Fibroblast of skin of right biceps (primary cell): Measurements from ENCODE around the gene MEN1.

ENCODE experiments used
- DNase-seq: peaks from one replicate; pipeline ENCODE4 v3.0.0-alpha.2; 2013

Gene MEN1

DNA sequence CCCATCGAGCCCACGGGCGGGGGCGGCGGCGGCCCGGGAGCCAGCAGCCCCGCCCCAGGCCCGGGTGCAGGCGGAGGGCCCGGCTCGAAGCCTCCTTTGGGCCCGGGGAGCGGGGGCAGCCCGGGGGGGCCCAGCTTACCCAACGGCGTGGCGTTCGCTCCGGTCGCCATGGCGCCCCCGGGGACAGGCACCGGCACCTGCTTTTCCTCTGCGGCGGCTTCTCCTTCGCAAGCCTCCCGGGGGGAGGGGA lies 32.2 kb downstream of the MEN1 start:
- no peak for DNase-seq

DNA sequence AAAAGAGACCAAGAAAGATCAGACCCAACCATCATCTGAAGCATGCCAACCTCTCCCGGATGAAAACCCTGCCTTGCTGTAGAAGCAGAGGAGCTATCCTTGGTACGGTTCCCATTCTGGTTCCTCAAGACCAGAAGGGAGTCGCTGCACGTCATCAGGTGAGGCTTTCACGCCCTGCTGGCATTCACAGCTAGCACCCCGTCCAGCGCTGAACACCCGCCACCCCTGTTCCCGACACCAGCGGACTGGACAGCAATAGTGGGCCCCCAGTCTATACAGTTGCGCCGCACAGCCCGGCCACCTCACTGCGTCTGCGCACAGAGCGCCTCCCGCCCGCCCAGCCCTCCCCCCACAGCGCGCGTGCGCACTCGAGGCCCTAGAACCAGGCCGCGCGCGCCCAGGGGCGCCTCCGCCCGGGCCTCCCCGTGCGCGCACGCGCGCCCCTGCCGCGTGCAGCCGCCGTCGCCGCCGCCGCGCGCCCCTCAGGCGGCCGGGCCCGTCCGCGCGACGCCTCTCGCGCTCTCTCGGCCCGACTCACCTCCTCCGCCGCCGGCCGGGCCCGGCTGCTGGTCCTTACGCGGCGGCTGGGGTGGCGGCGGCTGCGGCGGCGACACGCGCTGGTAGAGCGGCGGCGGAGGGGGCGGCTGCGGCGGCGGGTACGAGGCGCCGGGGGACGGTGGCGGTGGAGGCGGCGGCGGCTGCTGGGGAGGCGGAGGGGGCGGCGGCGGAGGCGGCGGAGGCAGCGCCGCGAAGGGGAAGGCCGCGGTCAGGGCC lies 32.7 kb downstream of the MEN1 start:
- DNase-seq, result peak; percentile 86

DNA sequence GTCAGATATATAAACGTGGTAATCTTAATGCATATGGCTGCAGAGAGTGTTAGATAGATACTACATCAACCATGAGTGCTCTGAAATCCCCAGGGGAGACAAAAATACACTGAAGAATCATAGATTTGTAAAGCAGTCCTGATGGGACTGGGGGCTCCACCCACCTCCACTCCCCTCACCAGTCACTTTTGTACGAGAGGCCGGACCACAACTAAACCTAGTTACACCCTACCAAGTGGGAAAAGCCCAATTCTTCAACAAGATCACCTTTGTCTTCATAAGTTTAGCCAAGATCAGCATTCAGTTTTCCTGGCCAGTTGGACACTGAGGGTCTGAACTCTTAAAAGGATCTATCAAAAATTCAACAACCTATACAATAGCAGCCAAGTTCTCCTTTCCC lies 33.5 kb downstream of the MEN1 start:
- no peak for DNase-seq

DNA sequence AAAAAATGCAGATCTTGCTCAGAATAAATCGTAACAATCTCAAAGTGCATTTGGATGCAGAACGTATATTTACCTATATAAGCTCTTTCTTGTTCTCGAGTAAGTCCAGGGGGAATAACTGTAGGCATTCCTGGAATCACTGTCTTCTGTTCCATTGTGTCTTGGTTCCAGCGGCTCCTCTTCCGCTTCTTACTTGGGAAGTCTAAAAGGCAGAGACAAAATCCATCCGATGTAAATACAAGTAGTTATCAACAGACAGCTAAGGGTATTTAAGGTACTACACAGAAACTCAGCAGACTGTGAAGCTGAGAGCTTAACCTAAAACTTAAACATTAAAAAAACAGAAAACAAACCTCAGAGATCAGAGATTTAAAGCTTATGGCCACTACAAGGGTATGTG lies 33.9 kb downstream of the MEN1 start:
- no peak for DNase-seq

DNA sequence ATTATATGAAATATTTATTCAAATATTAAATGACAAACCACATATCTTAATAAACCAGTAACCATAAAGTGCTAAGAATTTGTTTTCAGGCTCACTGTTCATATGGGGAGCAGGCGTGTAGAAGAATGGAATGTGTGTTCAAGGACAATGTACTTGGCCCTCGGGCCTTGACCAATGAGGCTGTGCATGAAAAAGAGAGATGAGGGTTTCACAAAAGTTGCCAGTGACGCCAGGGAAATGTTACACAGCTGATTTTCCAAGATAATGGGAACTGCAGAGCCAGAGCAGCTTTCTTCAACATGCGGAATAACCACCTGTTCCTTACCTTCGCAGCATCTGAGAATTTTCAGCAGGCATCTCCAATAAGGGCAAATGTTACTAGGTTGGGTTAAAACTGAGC lies 36.2 kb downstream of the MEN1 start:
- no peak for DNase-seq

DNA sequence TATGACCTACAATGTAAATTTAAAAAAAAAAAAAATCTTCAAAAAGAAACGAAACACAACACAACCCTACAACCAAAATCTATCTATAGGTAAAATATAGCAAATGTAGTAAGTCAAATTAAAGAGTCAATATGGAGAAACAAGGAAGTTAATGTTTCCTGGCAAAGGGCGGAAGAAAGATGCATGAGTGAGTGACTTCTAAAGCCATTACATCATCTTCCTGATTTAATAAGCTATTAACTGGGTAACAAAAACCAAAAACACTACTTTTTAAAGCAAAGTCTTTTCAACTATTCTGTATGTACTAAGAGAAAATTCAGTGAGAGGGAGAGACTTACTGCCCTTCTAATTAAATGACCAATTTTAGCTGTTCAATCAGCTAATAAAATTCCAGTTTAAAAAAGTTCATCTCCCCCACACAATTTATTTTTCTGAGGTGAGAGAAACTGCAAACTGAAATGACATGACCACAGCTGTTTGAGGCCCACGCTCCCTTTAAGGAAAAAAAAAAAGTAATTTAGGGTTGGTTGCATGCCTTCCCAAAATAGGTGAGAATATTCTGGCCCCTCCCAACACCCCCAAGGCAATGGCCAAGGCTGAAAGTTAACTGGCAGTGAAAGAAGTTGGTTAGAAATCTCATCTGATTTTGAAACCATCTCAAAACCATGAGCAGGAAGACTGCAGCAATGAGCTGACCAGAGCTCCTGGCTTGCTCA lies 37.9 kb downstream of the MEN1 start:
- DNase-seq, result no peak

DNA sequence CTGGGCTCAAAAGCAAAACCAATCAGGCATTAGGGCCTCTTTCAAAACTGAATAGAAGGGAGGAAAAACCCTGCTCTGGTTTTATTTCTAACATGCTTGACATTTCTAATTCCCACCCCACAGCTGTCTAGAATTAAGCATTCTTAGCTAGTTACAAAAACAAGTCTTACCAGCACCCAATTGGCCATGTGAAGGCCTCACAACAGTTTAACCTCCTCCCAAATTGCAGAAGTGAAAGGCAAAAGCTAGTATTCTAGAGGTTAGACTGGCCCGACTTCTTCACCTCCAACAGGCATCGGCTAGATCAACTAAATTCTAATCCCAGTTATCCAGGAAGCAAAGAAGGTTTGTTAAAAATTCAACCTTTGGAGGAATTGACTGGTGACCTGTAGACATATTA lies 38.5 kb downstream of the MEN1 start:
- no peak for DNase-seq

DNA sequence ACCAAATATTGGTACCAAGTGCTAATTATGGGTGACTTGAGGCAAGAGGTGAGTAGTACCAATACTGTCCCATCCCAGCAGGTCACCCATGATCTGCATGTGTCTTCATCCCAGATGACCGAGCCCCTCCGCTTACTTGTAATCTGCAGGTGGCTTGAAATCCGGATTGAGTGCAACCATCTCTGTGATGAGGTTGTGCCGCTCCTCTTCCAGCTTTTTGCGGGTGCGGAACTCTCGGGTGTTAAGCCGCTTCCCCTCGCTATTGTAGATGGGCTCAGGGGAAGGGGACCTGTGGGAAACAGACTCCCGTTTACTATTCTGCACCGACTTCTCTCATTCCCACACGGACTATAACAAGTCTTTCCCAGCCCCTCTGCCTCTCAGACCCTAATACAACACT lies 40.2 kb downstream of the MEN1 start:
- no peak for DNase-seq

DNA sequence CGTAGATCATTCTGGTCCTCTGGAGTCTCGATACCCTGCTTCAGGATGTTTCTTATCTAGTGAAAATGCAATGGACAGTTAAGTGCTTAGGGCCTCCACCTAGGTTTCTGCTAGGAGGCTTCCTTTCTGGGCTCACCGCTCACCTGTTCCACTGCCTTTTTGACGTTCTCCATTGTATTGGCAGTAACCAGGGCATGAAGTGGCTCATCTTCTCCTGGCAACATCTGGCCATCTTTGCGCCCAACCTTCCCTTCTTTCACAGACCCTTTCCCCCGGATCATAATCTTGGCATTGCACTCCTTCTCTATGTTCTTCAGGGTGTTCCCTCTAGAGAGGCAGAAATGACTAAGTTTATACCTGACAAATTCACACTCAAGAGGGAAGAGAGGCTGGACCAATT lies 41.1 kb downstream of the MEN1 start:
- no peak for DNase-seq

DNA sequence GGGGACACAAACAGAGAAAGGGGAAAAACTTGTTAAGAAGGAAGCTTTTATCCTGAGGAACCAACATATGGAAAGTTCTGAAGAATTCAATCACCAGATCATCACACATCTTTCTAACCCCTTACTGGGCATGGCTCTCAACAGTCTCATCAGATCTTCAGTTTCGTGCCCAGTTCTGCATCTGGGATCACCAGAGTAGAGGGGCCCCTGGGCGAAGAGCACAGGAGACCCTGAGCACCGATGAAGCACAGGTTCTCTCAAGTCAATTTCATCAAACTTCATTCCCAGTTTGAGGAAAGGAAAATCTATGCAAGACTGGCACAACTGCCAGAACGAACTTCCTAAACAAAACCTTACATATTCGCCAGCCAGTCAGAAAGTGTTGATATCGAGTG lies 42.1 kb downstream of the MEN1 start:
- DNase-seq, result no peak

DNA sequence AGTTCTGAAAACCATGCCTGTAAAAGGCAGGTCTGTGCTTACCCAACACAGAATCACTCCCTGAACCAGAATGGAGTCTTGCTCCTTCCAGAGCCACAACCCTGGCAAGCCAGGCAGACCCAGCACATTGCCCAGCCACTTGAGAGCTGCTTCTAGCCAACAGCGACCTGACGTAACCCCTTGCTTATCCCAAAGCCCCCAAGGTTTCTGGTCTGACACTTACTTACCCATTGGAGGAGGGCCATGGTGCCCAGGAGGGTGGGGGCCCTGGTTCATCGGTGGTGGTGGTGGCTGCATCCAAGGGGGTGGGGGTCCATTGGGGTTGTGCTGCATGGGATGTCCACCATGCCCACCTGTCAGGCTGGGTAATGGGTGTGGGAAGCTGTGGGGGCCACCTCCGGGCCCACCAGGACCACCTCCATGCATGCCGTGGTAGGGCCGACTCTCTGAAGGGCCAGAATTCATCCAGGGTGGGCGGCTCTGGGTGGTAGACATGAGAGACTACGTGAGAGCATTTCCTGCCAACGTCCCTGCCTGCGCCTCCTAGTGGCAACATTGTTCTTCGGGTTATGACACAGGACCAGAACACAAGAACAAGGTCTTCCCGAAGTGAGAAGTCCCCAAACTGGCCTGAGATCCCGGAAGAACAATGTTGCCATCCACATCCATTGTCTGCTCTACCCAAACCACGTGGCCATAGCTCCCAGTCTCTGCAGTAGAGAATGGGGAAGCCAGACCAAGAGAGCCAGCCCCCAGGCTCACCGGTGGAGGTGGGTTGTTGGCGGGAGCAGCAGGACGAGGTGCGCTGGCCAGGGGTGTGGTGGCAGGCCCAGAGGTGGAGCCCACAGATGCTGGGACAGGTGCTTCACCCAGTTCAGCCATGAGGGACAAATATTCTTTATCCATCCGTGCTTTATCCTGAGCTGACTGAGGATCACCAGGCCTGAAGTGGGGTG lies 42.7 kb downstream of the MEN1 start:
- DNase-seq, result peak; percentile 66

DNA sequence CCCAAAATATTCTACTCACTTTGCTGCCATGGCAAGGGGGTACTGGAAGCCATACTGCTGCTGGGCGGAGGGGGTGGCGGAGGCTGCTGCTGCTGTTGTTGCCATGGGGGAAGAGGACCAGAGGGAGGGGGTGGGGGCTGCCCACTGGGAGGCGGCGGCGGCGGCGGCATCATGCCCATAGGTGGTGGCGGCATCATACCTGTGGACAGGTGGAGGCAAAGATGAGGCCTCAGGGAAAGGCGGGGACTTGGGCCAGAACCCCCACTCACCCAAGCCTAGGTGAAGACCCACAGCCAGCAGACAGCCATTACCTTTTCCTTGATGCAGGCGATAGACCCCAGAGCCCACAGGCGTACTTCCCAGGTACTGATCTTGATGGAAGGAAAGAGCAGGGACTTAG lies 43.5 kb downstream of the MEN1 start:
- DNase-seq, result no peak

DNA sequence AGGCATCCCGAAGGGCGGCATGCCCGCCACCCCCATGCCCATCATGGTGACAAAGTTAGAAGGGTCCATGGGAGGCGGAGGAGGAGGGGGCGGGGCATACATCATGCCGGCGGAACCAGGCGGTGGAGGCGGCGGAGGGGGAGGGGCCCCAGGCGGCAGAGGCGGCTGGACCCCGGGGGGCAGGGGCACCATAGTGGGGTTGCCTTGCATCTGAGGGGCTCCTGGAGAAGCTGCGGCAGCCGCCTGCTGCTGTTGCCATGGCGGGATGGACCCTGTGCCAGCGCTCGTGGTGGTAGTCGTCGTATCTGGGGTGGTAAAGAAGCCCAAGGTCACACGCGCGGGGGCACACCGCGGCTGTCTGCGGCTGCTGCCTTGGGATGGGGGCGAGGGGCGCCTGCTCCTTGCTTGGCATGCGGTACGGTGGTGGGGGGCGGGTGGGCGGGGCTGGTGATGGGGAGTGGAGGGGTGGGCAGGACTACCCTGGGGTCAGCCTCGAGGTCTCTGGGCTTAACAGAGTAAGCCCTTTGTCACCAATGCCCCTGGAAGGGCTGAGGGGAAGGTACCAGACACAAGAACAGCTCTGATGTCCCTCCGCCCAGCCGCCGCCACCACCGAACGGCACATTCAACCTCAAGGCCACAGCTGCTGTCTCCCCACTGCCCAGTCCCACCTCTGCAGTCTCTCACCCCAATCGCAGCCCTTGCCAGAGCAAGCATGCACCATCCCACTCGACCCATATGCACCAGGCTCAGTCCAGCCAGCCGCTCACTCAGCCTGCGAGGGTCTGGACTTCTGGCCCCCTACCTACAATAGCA lies 44.3 kb downstream of the MEN1 start:
- no peak for DNase-seq

DNA sequence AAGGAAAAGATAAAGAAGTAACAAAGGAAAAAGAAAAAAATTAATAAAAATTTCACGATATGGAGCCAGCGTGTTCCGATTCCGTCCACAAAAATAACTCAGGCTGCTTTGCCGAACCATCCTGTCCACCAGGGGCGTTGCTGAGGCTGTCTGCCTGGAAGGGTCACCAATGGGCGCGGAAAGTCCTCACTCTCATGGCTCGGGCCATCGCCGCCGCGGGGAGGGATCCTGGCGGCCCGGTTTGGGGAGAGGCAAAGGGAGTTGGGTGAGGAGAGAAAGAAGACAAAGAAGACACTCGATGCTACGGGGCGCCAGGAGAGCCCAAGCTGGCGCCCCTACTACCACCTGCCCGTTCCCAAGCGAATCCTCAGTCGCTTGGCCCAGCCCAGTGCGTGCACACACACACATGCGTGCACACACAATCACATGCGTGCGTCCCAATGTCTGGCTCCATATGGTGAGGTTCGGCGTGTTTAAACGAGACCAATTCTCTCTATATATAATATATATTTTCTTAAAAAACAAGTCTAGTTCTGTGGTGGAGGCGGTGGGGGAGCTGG lies 45.0 kb downstream of the MEN1 start:
- no peak for DNase-seq

DNA sequence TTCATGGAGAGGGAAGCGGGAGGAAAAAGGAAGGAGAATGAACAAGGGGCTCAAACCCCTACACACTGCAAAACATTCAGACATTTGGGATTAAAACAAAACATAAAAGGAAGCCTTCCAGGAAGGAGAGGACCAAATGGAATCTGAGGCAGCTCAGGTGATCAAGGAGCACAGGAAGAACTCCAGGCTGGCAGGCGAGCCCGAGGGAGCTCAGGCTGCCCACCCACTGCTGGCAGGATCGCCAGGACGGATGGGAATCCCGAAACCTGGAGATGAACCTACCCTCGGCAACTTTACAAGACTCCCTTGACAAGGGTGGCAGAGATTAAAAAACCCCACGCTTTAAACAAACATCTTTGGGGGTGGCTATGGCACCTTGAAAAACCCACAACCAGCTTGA lies 45.6 kb downstream of the MEN1 start:
- DNase-seq, result no peak

DNA sequence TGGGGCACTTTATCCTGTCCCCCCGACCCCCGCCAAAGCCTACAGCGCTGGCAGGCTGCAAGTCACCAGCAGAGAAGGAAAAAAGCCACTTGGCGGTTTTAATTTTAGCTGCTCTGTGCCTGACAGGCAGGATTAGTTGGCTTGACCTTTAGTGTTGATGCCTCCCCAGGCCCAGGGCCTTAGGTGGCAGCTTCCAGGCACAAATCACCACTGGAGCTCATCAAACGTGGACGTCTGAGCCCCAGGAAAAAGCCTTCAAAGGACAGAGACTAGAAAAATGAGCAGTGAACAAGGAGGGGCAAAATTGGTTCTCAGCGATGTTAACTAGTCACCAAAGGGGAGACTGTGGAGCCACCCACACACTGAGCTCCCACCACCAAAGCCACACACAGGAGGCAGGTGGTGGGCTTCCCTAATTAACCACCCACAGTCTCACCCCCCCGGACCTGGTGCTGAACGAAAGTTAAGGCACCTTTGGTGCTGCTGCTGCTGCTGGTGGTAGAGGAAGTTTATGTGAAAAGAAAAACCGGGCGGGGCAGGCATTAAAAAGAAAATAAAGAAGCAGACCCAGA lies 46.2 kb downstream of the MEN1 start:
- DNase-seq, result no peak

DNA sequence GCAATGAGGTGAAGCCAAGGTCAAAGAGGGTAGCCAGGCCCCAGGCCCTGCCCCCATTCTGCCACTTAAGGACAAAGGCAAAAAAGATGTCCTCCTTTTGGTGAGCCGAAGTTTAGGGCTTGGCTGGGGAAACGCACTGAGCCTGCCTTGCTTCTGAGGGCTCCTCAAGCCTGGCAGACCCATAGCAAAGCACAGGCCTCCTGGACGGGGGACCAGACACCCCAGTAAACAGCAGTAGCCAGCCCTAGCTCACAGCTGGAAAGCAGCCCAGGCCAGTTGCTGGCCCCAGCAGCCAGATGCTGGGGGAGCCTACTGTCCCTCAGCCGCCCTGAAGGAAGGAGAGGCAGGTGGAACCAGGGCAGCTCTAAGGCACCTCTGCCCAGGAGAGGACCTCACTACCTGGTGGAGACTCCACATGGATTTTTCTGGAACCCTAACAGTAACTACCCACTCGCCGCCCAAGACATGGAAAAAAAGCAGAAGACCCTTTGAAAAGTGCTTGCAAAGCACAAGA lies 46.8 kb downstream of the MEN1 start:
- DNase-seq, result no peak

DNA sequence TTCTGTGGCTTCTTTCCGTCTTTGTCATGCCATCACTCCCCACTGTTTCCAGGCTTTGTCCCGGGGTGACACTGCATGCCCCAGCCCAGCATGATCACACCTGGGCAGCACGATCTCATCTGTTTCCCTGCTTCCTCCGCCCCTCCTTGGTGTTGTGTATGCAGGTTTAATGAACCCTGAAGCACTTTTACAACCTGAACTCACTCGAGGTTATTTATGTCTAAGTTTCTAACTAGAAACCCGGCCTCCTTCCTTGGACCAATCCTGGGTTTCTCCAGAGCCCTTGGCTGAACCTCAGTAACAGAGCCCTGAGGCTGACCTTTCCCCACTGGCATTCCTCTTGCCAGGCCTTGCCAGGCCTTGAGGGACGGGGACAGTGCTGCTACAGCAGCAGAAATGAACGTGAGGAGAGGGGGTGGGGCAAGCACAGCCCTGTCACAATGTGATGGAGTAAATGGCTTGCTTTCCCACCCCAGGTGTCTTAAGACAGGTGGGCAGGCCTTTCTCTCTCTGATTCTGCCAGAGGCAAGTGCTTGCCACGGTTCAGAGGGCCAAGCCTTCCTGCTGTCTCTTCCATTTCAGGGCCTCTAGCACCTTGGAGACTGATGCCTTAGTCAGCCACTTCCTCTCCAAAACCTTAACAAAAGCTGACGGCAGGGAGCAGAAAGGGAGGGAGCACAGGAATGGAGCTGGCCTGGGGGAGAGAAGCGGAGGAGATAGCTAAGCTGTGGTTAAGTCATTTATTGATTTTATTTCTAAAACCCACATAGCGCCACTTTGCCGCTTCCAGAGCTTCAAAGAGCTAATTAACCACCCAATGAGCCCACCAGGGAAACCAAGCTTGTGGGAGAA lies 47.5 kb downstream of the MEN1 start:
- DNase-seq, result peak; percentile 75

DNA sequence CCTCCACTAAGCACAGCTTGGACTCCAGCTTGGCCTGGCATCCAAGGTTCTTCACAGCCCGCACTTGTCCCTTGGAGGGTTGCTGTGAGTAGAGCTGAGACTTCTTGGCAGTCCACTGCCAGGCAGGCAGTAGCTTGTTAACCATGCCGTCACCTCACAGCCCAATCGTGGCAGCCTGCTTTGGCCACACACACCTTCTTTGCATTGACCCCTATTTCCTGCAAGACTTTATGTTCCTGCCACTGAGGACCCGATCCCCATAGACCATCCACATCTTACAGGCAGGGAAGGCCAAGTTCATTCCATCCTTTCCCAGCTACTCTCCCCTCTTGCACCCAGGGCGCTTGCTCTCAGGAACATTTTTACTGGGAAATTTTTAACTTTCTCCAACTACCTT lies 48.1 kb downstream of the MEN1 start:
- no peak for DNase-seq

DNA sequence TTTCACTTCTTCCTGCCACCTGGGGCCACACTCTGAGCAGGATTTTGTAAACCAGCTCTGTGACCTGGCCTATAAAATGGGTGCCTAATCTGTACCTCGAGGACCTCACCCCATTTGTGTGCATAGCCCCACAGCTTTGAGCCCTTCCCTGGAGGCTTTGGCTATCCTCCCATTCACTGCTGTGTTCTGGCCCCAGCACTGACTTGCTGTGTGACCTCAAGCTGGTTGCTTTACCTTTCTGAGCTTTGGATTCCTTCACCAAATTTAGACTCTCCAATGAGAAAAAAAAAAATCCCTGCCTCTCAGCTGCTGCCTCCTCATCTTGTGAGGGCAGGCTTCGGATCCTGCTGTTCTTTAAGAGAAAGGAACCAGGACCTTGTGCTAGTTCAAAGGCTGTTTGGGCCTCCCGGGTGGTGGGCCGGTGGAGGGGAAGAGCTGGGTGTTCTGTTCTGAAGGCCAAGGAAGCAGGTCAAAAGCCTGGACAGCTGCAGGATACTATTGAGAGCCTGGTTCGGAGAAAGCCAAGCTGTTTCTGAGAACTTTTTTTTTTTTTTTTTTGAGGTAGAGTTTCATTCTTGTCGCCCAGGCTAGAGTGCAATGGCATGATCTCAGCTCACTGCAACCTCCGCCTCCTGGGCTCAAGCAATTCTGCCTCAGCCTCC lies 49.5 kb downstream of the MEN1 start:
- DNase-seq, result no peak
